HCT116 (cell line): Measurements from ENCODE around the gene ELFN2. TPM values are rescaled to one million over a fixed set of nuclear protein-coding genes. Genes with fewer than 3 reads are reported as not detected.

Source experiments
- total RNA-seq: library from RNA; stranded (reverse); gene quantifications from one replicate; pipeline ENCODE4 v1.2.1, GENCODE V29; 2021; ENCODE audit not compliant: unreplicated experiment

The ELFN2 gene
- total RNA-seq, 1 experiment from 2014 or later, result 45.4 TPM

Other genes with a start within 250 kb of the ELFN2 start
- gene C1QTNF6, start 239.2 kb downstream of the ELFN2 start, total RNA-seq, result 15.2 TPM
- gene SSTR3, start 215.0 kb downstream of the ELFN2 start, total RNA-seq, result not detected
- 62.0 TPM for gene RAC2, start 183.2 kb downstream of the ELFN2 start, total RNA-seq
- 3.8 TPM for gene CYTH4, start 145.0 kb downstream of the ELFN2 start, total RNA-seq
- gene MFNG, start 58.9 kb upstream of the ELFN2 start, total RNA-seq, result 4.5 TPM
- 32.0 TPM for gene CARD10, start 91.9 kb upstream of the ELFN2 start, total RNA-seq
- gene CDC42EP1, start 133.0 kb upstream of the ELFN2 start, total RNA-seq, result 160 TPM
- not detected for gene LGALS2, start 152.6 kb upstream of the ELFN2 start, total RNA-seq
- gene GGA1, start 181.4 kb upstream of the ELFN2 start, total RNA-seq, result 89.8 TPM
- gene SH3BP1, start 212.2 kb upstream of the ELFN2 start, total RNA-seq, result 48.4 TPM
- 42.7 TPM for gene PDXP, start 231.2 kb upstream of the ELFN2 start, total RNA-seq
- gene LGALS1, start 248.2 kb upstream of the ELFN2 start, total RNA-seq, result 1,080 TPM